Activated naive CD8-positive, alpha-beta T cell (primary cell): ENCODE results near the gene MISFA.
A peak's percentile ranks its signal among the peaks of the same experiment; 100 is the strongest.

Experiments
- H3K27ac Mint-ChIP-seq: one replicate; pipeline ENCODE4 v1.8.0; 2021; ENCODE audit warnings: mixed read lengths
- H3K27me3 Mint-ChIP-seq: one replicate; pipeline ENCODE4 v1.8.0; 2021; ENCODE audit warnings: mixed read lengths
- H3K36me3 Mint-ChIP-seq: one replicate; pipeline ENCODE4 v1.8.0; 2021; ENCODE audit warnings: mixed read lengths
- H3K4me1 Mint-ChIP-seq: one replicate; pipeline ENCODE4 v1.8.0; 2021; ENCODE audit warnings: low read depth, mixed read lengths
- H3K4me3 Mint-ChIP-seq: one replicate; pipeline ENCODE4 v1.8.0; 2021; ENCODE audit warnings: mild to moderate bottlenecking, mixed read lengths
- H3K9me3 Mint-ChIP-seq: one replicate; pipeline ENCODE4 v1.8.0; 2021; ENCODE audit warnings: low read depth, mixed read lengths

Gene MISFA

GRCh38 chr11:18600915-18601569, 1.5 kb downstream of the MISFA start:
- H3K36me3 Mint-ChIP-seq, result peaks cover 3% of the 10 kb centered on the region
- H3K4me1 Mint-ChIP-seq, result no peaks in the 10 kb centered on the region
- no peak overlapping the region for H3K27ac Mint-ChIP-seq
- no peak overlapping the region for H3K4me3 Mint-ChIP-seq
- no peaks in the 10 kb centered on the region for H3K27me3 Mint-ChIP-seq
- no peaks in the 10 kb centered on the region for H3K9me3 Mint-ChIP-seq

- H3K4me1 Mint-ChIP-seq, result no peaks in the 10 kb centered on the region
- no peak overlapping the region for H3K27ac Mint-ChIP-seq
- H3K27me3 Mint-ChIP-seq, result no peaks in the 10 kb centered on the region
- no peaks in the 10 kb centered on the region for H3K9me3 Mint-ChIP-seq
- peaks cover 9% of the 10 kb centered on the region for H3K36me3 Mint-ChIP-seq
- no peak overlapping the region for H3K4me3 Mint-ChIP-seq
These were observed 8.8 kb downstream of the MISFA start for GRCh38 chr11:18608376-18608775.

- peaks cover 15% of the 10 kb centered on the region for H3K36me3 Mint-ChIP-seq
These were observed 11.6 kb downstream of the MISFA start for GRCh38 chr11:18611196-18611595.

GRCh38 chr11:18612394-18612793, 12.8 kb downstream of the MISFA start:
- H3K36me3 Mint-ChIP-seq, result peaks cover 13% of the 10 kb centered on the region
- H3K4me1 Mint-ChIP-seq, result peaks cover 23% of the 10 kb centered on the region
- no peak overlapping the region for H3K27ac Mint-ChIP-seq
- H3K4me3 Mint-ChIP-seq, result no peak overlapping the region
- no peaks in the 10 kb centered on the region for H3K9me3 Mint-ChIP-seq
- H3K27me3 Mint-ChIP-seq, result no peaks in the 10 kb centered on the region

More at GRCh38 chr11:18611196-18611595, 11.6 kb downstream of the MISFA start:
- Mint-ChIP-seq H3K27ac (no peak overlapping the region), H3K4me1 (peaks cover 13% of the 10 kb centered on the region), H3K27me3 (no peaks in the 10 kb centered on the region), H3K9me3 (no peaks in the 10 kb centered on the region), H3K4me3 (no peak overlapping the region)

GRCh38 chr11:18614667-18615066, 15.1 kb downstream of the MISFA start:
- Mint-ChIP-seq H3K9me3 (no peaks in the 10 kb centered on the region), H3K36me3 (peaks cover 11% of the 10 kb centered on the region), H3K27ac (no peak overlapping the region), H3K4me1 (peaks cover 42% of the 10 kb centered on the region), H3K27me3 (no peaks in the 10 kb centered on the region), H3K4me3 (no peak overlapping the region)

- H3K27ac Mint-ChIP-seq, result peak overlapping the region; percentile 77
- peaks cover 11% of the 10 kb centered on the region for H3K36me3 Mint-ChIP-seq
- H3K4me3 Mint-ChIP-seq, result peak overlapping the region; percentile 53
- peaks cover 49% of the 10 kb centered on the region for H3K4me1 Mint-ChIP-seq
- no peaks in the 10 kb centered on the region for H3K9me3 Mint-ChIP-seq
- H3K27me3 Mint-ChIP-seq, result no peaks in the 10 kb centered on the region
These were observed 16.2 kb downstream of the MISFA start for GRCh38 chr11:18615628-18616392.

GRCh38 chr11:18617688-18618341, 18.2 kb downstream of the MISFA start:
- H3K9me3 Mint-ChIP-seq, result no peaks in the 10 kb centered on the region
- H3K27ac Mint-ChIP-seq, result peak overlapping the region; percentile 55
- peaks cover 56% of the 10 kb centered on the region for H3K4me1 Mint-ChIP-seq
- H3K36me3 Mint-ChIP-seq, result peaks cover 11% of the 10 kb centered on the region
- peak overlapping the region; percentile 67 for H3K4me3 Mint-ChIP-seq
- H3K27me3 Mint-ChIP-seq, result no peaks in the 10 kb centered on the region

- Mint-ChIP-seq H3K4me3 (peak overlapping the region; percentile 67), H3K36me3 (peaks cover 12% of the 10 kb centered on the region), H3K4me1 (peaks cover 60% of the 10 kb centered on the region), H3K27ac (peak overlapping the region; percentile 55), H3K27me3 (no peaks in the 10 kb centered on the region), H3K9me3 (no peaks in the 10 kb centered on the region)
These were observed 18.9 kb downstream of the MISFA start for GRCh38 chr11:18618342-18619025.

GRCh38 chr11:18623707-18624106, 24.1 kb downstream of the MISFA start:
- Mint-ChIP-seq H3K36me3 (peaks cover 11% of the 10 kb centered on the region), H3K4me1 (peaks cover 43% of the 10 kb centered on the region), H3K27ac (no peak overlapping the region), H3K27me3 (no peaks in the 10 kb centered on the region), H3K9me3 (peaks cover 4% of the 10 kb centered on the region), H3K4me3 (no peak overlapping the region)

GRCh38 chr11:18624161-18624560, 24.6 kb downstream of the MISFA start:
- peaks cover 11% of the 10 kb centered on the region for H3K36me3 Mint-ChIP-seq
- H3K27ac Mint-ChIP-seq, result no peak overlapping the region
- H3K4me1 Mint-ChIP-seq, result peaks cover 43% of the 10 kb centered on the region
- no peak overlapping the region for H3K4me3 Mint-ChIP-seq
- peaks cover 4% of the 10 kb centered on the region for H3K9me3 Mint-ChIP-seq
- H3K27me3 Mint-ChIP-seq, result no peaks in the 10 kb centered on the region

- Mint-ChIP-seq H3K27ac (peak overlapping the region; percentile 100), H3K4me3 (peak overlapping the region; percentile 98), H3K4me1 (peaks cover 46% of the 10 kb centered on the region), H3K27me3 (no peaks in the 10 kb centered on the region), H3K9me3 (no peaks in the 10 kb centered on the region), H3K36me3 (no peaks in the 10 kb centered on the region)
These were observed 33.3 kb downstream of the MISFA start for GRCh38 chr11:18632841-18633240.

- no peaks in the 10 kb centered on the region for H3K9me3 Mint-ChIP-seq
- peaks cover 40% of the 10 kb centered on the region for H3K4me1 Mint-ChIP-seq
- H3K27ac Mint-ChIP-seq, result peak overlapping the region; percentile 100
These were observed 33.9 kb downstream of the MISFA start for GRCh38 chr11:18633256-18634139.

GRCh38 chr11:18634140-18635032, 34.8 kb downstream of the MISFA start, which contains the start of gene SPTY2D1:
TSS of gene SPTY2D1 (minus strand) at chr11:18634342. CDS start at chr11:18634257, 85 bp downstream.
- H3K9me3 Mint-ChIP-seq, result no peaks in the 10 kb centered on the region
- peaks cover 34% of the 10 kb centered on the region for H3K4me1 Mint-ChIP-seq
- peak within 1 kb of the TSS; percentile 98 for H3K4me3 Mint-ChIP-seq
- H3K27ac Mint-ChIP-seq, result peak within 1 kb of the TSS; percentile 100
- no peaks in the 10 kb centered on the region for H3K27me3 Mint-ChIP-seq
- no peaks in the 10 kb centered on the region for H3K36me3 Mint-ChIP-seq

More at GRCh38 chr11:18633256-18634139, 33.9 kb downstream of the MISFA start:
- Mint-ChIP-seq H3K4me3 (peak overlapping the region; percentile 98), H3K27me3 (no peaks in the 10 kb centered on the region), H3K36me3 (no peaks in the 10 kb centered on the region)
